Measurements from ENCODE around the gene B3GALT2.

DNA sequence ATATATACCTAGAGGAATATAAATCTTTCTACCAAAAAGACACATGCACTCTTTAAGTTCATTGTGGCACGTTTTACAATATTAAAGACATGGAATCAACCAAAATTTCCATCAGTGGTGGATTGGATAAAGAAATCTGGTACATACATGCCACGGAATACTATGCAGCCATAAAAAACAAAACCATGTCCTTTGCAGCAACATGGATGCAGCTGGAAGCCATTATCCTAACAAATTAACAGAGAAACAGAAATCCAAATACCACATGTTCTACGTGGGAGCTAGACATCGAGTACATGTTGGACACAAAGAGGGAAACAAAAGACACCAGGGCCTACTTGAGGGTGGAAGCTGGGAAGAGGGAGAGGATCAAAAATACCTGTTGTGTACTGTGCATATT is 33.0 kb upstream of the B3GALT2 start:
- no peak for TF ChIP-seq CTCF (IDR thresholded peaks at IDR 0.05; ENCODE audit: borderline replicate concordance, extremely low read depth, low read length, poor library complexity, severe bottlenecking)
- no peak for TF ChIP-seq EZH2 (IDR thresholded peaks at IDR 0.05; ENCODE audit: borderline replicate concordance, low read depth, low read length, severe bottlenecking)

Data from DND-41 (cell line).